Stimulated activated CD8-positive, alpha-beta memory T cell treated with anti-CD3 and anti-CD28 coated beads, Interleukin-12 subunit alpha, Interleukin-12 subunit beta, amount 100 ng/mL, for 1 hour (primary cell): ENCODE results near the gene FSTL1.

Experiments
- DNase-seq: peaks from one replicate; pipeline ENCODE4 v3.0.0-alpha.2; 2020; ENCODE audit warnings: low read depth

Gene FSTL1

GRCh38 chr3:120468635-120469295 lies 18.0 kb upstream of the FSTL1 start:
- no peak for DNase-seq

GRCh38 chr3:120462409-120462959 lies 11.7 kb upstream of the FSTL1 start:
- no peak for DNase-seq

- no peak for DNase-seq
Observed at GRCh38 chr3:120461416-120461815, 10.6 kb upstream of the FSTL1 start.

GRCh38 chr3:120460862-120461261 lies 10.1 kb upstream of the FSTL1 start:
- DNase-seq, result no peak

GRCh38 chr3:120460181-120460790 lies 9.5 kb upstream of the FSTL1 start:
- DNase-seq, result no peak

GRCh38 chr3:120459196-120459595 lies 8.4 kb upstream of the FSTL1 start:
- DNase-seq, result no peak

GRCh38 chr3:120457827-120458226 lies 7.0 kb upstream of the FSTL1 start:
- no peak for DNase-seq

- DNase-seq, result no peak
Observed at GRCh38 chr3:120454076-120454689, 3.4 kb upstream of the FSTL1 start.

GRCh38 chr3:120452816-120453215 lies 2.0 kb upstream of the FSTL1 start:
- no peak for DNase-seq

- DNase-seq, result no peak
Observed at GRCh38 chr3:120451806-120452205, 1.0 kb upstream of the FSTL1 start.

- no peak for DNase-seq
Observed at GRCh38 chr3:120451272-120451761, 525 bp upstream of the FSTL1 start.

- DNase-seq, result no peak
Observed at GRCh38 chr3:120449701-120450599, 842 bp downstream of the FSTL1 start.

GRCh38 chr3:120449251-120449650 lies 1.5 kb downstream of the FSTL1 start:
- DNase-seq, result no peak

- DNase-seq, result no peak
Observed at GRCh38 chr3:120448756-120449155, 2.0 kb downstream of the FSTL1 start.

GRCh38 chr3:120446891-120447668 lies 3.7 kb downstream of the FSTL1 start:
- DNase-seq, result no peak

GRCh38 chr3:120445654-120446053 lies 5.1 kb downstream of the FSTL1 start:
- no peak for DNase-seq

GRCh38 chr3:120443626-120444123 lies 7.1 kb downstream of the FSTL1 start:
- DNase-seq, result no peak

GRCh38 chr3:120442975-120443517 lies 7.7 kb downstream of the FSTL1 start:
- DNase-seq, result no peak

- no peak for DNase-seq
Observed at GRCh38 chr3:120441776-120442175, 9.0 kb downstream of the FSTL1 start.

GRCh38 chr3:120440762-120441161 lies 10.0 kb downstream of the FSTL1 start:
- no peak for DNase-seq
